Activated gamma-delta T cell treated with Interleukin-2 at 50 U/mL for 16 hours (primary cell): ENCODE results near the gene ANKUB1.

Experiments used
- DNase-seq: peaks from one replicate; pipeline ENCODE4 v3.0.0-alpha.2; 2020

The ANKUB1 gene

GRCh38 chr3:149808209-149808829 is 16.0 kb upstream of the ANKUB1 start:
- DNase-seq = peak; percentile 47

- no peak for DNase-seq
Measured at GRCh38 chr3:149806171-149806778, 13.9 kb upstream of the ANKUB1 start.

GRCh38 chr3:149801639-149802038 is 9.3 kb upstream of the ANKUB1 start:
- no peak for DNase-seq

GRCh38 chr3:149801195-149801594 is 8.8 kb upstream of the ANKUB1 start:
- no peak for DNase-seq

GRCh38 chr3:149800693-149801092 is 8.3 kb upstream of the ANKUB1 start:
- DNase-seq = no peak

GRCh38 chr3:149796026-149796425 is 3.7 kb upstream of the ANKUB1 start:
- DNase-seq = no peak

- no peak for DNase-seq
Measured at GRCh38 chr3:149790698-149791097, 1.7 kb downstream of the ANKUB1 start.

- no peak for DNase-seq
Measured at GRCh38 chr3:149790268-149790667, 2.1 kb downstream of the ANKUB1 start.

- DNase-seq = no peak
Measured at GRCh38 chr3:149784064-149784704, 8.2 kb downstream of the ANKUB1 start.

- DNase-seq = no peak
Measured at GRCh38 chr3:149783576-149783975, 8.8 kb downstream of the ANKUB1 start.

GRCh38 chr3:149781741-149782140 is 10.6 kb downstream of the ANKUB1 start:
- DNase-seq = no peak

GRCh38 chr3:149781211-149781610 is 11.1 kb downstream of the ANKUB1 start:
- DNase-seq = no peak

GRCh38 chr3:149777414-149778214 is 14.7 kb downstream of the ANKUB1 start:
- DNase-seq = no peak

- DNase-seq = no peak
Measured at GRCh38 chr3:149776170-149776569, 16.2 kb downstream of the ANKUB1 start.

- no peak for DNase-seq
Measured at GRCh38 chr3:149772861-149773260, 19.5 kb downstream of the ANKUB1 start.

GRCh38 chr3:149771652-149772271 is 20.6 kb downstream of the ANKUB1 start:
- DNase-seq = peak; percentile 25

- no peak for DNase-seq
Measured at GRCh38 chr3:149770246-149770645, 22.1 kb downstream of the ANKUB1 start.

- DNase-seq = no peak
Measured at GRCh38 chr3:149768704-149769103, 23.6 kb downstream of the ANKUB1 start.

- DNase-seq = no peak
Measured at GRCh38 chr3:149767720-149768119, 24.6 kb downstream of the ANKUB1 start.

GRCh38 chr3:149765762-149766334 is 26.5 kb downstream of the ANKUB1 start:
- DNase-seq = no peak

- no peak for DNase-seq
Measured at GRCh38 chr3:149764302-149764701, 28.1 kb downstream of the ANKUB1 start.

GRCh38 chr3:149763565-149764195 is 28.7 kb downstream of the ANKUB1 start:
- DNase-seq = no peak
